ENCODE results near the gene VEZT.
"Not testable (repeated sequence)": the region's sequence is repeated elsewhere in the genome, so short reads cannot be mapped to it uniquely, and the experiment has no call there.

Gene VEZT

DNA sequence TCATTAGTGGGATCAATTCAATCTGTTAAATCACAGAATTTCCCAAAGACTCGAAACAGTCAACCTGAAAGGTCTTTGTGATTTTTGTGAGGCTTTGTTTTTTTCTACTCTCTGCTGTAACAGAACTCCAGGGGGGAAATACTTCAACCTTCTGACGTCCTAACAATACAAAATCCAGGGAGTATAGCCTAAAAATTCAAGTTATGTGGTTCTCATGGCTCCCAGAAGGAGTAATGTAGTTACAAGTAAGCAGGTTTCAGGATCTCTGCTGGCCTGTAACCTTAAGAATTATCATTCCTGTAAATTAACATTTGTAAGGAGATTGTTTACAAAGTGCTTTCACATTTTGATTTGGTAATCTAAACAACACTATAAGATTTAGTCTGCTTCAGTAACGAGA is 39.9 kb downstream of the VEZT start:
- peak; percentile 55 for DNase-seq (ENCODE audit: low read depth, low spot score)

DNA sequence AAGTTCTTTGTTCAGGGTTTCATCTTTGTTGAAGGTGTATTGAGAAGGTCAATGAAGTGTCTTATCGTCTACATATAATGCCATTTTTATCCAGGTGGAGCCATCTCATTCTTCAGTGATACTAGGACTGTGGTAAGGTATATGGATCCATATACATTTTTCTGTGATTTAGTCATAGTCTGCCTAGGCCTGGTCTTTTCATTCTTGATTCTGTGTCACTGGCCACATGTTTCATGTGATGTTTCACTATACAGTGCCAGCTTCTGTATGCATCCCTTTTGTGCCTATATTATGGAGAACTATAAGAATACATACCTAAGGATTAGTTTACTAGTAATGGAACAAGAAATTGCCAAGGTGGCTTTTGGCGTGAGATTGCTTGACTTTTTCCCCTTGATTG is 40.5 kb downstream of the VEZT start:
- no peak for DNase-seq (ENCODE audit: low read depth, low spot score)

DNA sequence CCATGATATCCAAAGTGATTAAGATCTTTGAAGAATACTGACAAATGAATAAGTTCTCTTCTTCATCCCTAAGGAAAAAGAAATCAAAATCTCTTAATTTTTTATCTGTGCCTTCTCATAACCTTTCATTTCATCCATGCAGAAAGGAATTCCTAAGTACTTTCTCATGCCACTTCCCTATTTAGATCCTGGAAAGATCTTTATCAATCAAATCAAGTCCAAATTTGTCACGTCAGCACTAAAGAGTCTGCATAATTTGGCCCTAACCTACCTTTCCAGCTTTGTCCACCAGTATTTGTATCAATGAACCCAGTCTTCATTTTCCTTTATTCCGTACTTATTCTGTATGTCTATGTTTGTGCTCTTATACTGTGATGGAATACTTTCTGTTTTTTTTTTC is 41.2 kb downstream of the VEZT start:
- DNase-seq (ENCODE audit: low read depth, low spot score) = no peak

DNA sequence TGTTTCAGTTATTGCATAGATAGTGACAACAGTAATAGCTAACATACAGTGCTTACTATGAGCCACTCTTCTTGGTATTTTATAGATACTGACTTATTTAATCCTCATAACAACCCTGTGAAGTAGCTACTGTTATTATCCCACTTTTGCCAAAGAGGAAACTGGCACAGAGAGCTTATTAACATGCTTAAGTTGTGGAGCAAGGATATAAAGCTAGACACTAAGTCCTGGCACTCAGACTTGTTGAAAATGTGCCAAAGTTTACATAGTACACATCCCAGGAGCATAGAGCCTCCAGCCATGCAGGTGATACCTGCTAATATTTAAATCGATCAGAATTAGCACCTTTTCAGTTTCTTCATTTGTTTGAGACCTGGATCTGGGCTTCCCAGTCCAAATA is 41.8 kb downstream of the VEZT start:
- no peak for DNase-seq (ENCODE audit: low read depth, low spot score)

DNA sequence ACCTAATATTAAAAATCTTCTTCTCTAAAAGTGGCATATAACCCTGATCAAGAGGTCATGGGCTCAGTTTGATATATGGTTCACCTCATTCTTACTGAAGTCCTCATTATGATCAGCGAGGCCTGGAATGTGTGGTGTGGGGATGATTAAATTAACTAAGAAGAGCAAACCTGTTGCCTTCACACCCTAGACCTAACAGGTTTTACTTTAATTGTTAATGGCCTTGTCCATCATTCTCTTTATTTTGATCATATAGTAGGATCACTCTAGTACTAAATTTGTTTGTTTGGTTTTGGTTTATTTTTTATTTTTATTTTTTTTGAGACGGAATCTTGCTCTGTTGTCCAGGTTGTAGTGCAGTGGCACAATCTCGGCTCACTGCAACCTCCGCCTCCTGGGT is 43.5 kb downstream of the VEZT start:
- no peak for DNase-seq (ENCODE audit: low read depth, low spot score)

DNA sequence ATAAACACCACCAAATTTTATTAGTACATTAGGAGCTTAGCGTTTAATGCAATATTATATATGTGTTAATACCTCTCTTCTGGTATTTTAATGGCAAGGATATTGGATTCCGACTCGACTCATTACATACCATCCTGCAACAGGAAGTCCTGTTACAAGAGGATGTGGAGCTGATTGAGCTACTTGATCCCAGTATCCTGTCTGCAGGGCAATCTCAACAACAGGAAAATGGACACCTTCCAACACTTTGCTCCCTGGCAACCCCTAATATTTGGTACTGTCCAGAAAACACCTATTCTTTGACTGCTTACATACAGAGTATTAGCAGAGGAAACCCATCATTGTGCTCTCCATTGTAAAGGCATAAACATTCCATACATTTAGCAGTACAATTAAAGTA is 45.2 kb downstream of the VEZT start:
- no peak for DNase-seq (ENCODE audit: low read depth, low spot score)

DNA sequence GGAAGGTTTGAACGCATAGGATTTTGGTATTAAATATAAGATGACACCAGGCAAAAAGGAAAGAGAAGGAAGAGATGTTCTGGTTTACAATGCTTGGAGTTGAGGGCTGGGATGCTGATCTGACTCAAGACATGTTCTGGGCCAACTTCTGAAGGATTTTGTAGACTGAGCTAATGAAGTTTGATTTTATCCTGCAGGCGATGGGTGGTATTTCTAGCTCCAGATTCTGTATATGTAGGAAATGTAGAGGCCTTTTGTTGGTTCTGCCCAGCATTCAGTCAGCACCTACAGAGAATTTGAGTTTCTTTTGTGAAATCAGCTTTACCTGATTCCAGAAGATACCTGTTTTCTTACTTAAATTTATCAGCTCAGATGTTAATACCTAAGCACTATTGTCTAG is 48.2 kb downstream of the VEZT start:
- no peak for DNase-seq (ENCODE audit: low read depth, low spot score)

DNA sequence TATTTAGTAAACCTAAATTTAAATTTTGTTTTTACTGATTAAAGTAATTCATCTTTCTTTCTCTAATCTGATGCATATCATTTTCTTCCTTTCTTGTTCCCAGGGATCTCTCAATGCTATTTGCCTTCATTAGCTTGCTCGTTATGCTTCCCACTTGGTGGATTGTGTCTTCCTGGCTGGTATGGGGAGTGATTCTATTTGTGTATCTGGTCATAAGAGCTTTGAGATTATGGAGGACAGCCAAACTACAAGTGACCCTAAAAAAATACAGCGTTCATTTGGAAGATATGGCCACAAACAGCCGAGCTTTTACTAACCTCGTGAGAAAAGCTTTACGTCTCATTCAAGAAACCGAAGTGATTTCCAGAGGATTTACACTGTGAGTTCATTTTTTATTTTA is 48.6 kb downstream of the VEZT start:
- no peak for DNase-seq (ENCODE audit: low read depth, low spot score)

DNA sequence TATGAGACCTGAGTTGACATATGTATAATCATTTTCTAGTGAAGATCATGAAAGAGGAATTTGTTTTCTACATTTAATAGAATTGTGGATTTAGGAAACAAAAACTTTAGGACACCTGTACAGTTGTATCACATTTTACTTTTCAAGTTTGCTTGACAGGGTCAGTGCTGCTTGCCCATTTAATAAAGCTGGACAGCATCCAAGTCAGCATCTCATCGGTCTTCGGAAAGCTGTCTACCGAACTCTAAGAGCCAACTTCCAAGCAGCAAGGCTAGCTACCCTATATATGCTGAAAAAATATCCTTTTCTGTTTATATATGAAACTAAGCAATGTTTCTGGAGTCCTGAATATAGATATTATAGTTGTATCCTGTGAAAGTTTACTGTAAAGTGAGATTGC is 52.3 kb downstream of the VEZT start:
- DNase-seq (ENCODE audit: low read depth, low spot score) = no peak

DNA sequence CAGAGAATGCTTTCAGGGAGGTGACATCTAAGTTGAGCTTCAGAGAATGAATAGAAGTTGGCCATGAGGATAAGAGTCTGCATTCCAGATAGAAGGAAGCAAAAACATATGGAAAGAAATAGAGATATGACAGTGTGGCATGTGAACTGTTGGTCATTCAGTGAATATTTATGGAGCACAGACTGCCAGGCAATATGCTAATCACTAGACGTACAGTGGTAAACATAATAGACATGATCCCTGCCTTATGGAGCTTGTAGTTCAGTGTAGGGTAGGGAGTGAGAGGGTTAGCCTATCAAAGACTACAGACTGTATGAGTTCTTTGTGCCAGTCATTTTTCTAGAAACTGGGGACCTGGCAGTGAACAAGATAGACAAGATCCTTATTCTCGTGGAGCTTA is 53.9 kb downstream of the VEZT start:
- no peak for DNase-seq (ENCODE audit: low read depth, low spot score)

DNA sequence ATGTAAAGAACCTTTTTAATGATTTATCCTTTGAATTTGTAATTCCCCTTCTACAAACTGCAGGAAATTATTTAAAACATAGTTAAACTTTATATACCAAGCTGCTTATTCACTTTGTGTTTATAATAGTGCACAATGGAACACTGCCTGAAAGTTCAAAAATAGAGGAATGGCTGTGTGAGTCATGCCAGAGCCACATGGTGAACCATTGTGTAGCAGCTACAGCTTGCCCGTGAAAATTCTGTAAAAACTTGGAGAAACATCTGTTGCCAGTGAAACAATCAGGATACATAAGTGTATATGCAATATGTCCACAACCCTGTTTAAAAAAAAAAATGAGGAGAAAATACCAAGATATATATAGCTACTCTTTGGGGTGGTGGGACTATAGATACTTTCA is 59.5 kb downstream of the VEZT start:
- peak; percentile 77 for DNase-seq (ENCODE audit: low read depth, low spot score)

DNA sequence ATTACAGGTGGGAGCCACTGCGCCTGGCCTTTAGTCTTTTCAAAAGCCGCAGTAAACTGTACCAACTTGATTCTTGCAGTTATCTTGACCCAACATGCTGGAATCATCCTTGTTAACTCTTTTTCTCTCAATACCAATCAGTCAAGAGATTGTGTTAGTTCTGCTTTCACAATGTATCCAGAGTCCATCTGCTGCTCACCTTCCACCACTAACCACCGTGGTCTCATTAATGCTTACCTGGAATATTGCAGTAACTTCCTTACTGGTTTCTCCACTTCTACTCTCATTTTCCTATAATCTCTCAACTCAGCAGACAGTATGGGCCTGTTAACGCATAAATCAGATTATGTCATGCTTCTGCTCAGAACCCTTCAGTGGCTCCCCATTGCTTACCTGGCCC is 62.2 kb downstream of the VEZT start:
- DNase-seq (ENCODE audit: low read depth, low spot score) = no peak

DNA sequence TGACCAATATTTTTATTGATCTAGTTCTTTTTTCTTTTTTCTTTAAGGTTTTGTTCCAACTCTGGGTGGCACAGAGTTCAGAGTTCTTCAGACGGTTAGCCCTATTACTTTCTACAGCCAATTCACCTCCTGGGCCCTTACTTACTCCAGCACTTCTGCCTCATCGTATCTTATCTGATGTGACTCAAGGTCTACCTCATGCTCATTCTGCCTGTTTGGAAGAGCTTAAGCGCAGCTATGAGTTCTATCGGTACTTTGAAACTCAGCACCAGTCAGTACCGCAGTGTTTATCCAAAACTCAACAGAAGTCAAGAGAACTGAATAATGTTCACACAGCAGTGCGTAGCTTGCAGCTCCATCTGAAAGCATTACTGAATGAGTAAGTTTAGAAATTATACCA is 64.7 kb downstream of the VEZT start:
- DNase-seq (ENCODE audit: low read depth, low spot score) = no peak

DNA sequence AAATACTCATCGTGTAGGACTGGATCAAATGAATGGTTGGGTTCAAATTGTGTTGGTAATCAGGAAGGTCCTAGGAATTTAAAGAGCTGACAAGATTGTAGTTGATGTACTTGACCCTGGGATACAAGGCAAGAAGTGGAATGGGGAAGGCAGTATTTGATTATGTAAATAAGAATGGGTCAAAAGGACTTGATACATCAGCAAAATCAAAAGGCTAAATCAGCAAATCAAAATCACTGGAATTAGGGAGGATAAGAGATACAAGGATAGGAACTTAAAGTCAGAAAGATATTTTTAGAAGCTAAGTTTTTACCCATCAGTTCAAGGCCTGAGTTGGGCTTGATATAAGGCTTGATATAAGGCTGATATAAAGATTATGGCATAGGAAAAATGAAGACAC is 65.8 kb downstream of the VEZT start:
- DNase-seq (ENCODE audit: low read depth, low spot score) = no peak

DNA sequence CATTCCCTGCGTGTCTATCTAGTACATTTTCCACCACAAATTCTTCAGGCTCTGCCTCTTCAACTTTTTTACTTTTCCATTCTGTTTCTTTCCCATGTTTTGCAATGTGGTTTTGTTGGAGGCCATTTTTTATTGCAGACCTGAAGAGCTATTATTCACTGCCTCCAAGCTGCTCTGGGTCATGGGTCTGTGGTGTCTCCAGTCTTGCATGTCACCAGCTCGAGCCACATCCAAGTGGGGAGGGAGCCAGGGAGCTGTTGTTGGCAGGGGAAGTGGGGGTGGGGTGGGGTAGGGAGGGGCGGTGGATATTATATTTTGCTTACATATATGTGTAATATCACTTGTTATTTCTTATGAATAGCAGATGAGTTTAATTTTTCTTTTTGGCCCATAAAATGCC is 69.1 kb downstream of the VEZT start:
- peak; percentile 15 for DNase-seq (ENCODE audit: low read depth, low spot score)

DNA sequence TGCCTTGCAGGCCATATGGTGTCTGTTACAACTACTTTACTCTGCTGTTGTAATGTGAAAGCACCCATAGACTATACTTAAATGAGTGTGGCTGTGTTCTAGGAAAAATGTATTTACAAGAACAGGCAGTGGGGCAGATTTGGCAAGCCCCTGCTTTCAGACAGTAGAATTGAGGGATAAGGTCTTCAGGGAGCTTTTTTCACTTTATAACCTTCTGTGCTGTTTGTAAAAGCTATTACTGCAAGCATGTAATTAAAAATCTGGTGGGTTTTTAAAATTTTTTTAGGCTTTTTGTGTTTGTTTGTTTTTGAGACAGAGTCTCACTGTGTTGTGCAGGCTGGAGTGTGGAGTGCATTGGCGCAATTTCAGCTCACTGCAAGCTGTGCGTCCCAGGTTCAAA is 73.9 kb downstream of the VEZT start:
- DNase-seq (ENCODE audit: low read depth, low spot score) = no peak

DNA sequence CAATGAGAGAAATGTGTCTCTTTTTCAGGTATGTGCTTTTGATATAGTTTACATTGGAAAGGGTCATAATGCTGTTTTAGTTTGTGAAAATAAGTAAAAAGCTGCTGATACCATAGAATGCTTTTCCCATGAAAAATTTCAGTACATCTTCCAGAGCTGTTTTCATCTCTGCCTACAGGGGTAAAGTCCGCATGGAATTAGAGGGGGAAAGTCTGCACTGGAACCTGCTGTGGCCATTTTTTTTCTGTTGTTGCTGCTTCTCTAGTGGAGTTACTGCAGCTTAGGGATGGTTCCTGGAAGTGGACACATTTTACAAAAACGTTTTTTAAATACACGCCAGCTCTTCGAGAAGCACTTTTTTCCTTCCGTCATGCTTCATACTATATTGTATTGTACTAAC is 81.3 kb downstream of the VEZT start:
- DNase-seq (ENCODE audit: low read depth, low spot score) = no peak

DNA sequence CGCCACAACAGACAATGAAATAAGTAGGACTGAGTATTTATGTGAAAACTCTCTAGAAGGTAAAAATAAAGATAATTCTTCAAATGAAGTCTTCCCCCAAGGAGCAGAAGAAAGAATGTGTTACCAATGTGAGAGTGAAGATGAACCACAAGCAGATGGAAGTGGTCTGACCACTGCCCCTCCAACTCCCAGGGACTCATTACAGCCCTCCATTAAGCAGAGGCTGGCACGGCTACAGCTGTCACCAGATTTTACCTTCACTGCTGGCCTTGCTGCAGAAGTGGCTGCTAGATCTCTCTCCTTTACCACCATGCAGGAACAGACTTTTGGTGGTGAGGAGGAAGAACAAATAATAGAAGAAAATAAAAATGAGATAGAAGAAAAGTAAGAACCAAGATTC is 82.7 kb downstream of the VEZT start:
- no peak for DNase-seq (ENCODE audit: low read depth, low spot score)

DNA sequence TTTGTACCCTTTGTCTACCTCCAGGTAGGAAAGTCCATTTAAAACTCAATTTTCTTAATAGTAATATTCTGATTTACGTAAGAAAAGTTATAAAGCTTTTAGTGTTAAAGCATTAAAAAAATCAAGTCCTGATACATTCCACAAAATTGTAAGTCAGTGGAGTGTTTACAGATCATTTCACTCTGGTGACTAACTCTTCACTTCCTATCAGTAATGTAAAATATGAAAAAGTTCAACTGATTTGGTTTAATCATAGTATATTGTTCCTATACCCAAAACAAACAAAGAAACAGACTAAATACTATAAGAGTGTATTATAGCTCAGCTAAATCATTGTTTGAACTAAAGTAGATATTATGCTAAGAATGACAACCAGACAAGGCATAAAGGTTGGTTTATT is 85.9 kb downstream of the VEZT start:
- no peak for DNase-seq (ENCODE audit: low read depth, low spot score)

DNA sequence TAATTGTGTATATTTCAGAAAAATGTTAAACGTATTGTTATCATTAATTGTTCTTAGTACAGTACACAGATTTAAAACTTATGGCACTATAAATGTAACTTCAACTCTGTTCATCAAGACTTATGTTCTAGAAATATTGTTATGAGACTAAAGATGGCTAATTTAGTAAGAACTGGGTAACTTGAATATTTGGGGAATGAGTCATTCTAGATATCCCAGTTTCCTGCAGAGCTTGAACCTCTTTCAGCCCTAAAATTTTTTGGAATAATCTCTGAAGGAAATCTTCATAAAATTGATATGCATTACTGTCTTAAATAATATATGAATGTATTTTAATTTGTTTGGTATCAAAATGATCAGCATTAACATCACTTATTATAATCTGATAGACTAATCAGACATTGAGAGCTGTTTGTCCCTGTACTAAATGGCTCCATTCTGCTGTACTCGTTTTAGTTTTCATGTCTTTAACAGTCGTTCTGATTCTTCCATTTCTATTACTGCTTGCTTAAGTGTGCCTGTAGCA is 87.1 kb downstream of the VEZT start:
- no peak for DNase-seq (ENCODE audit: low read depth, low spot score)

DNA sequence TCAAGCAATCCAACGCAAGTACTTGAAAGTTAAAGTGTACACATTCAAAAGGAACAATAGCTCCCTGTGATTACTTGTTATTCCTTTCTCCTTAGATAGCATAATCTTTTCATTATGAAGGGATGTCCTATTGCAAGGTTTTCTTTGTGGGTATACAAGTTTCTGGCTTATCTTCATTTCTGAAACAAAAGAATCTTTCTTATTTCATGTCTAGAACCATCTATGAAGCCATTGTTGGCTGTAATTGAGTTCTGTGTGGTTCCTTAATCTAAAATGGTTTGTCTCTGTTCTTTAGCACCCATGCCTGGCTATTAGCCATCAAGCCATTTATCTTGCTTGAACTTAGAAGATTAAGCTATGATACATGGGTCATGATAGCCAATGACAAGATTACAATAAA is 95.0 kb downstream of the VEZT start:
- no peak for DNase-seq (ENCODE audit: low read depth, low spot score)

DNA sequence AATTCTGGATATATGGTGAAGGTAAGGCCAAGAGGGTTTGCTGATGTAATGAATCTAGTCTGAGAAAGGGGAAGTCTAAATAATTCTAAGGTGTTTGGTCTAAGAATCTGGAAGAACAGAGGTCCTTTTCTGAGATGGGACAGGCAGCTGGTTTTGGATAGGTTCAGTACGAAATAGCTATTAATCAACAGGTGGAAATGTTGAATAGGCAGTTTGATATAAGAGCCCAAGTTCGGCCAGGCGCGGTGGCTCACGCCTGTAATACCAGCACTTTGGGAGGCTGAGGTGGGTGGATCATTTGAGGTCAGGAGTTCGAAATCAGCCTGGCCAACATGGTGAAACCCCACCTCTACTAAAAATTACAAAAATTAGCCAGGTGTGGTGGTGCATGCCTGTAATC is 97.1 kb downstream of the VEZT start:
- DNase-seq (ENCODE audit: low read depth, low spot score) = not testable (repeated sequence)

DNA sequence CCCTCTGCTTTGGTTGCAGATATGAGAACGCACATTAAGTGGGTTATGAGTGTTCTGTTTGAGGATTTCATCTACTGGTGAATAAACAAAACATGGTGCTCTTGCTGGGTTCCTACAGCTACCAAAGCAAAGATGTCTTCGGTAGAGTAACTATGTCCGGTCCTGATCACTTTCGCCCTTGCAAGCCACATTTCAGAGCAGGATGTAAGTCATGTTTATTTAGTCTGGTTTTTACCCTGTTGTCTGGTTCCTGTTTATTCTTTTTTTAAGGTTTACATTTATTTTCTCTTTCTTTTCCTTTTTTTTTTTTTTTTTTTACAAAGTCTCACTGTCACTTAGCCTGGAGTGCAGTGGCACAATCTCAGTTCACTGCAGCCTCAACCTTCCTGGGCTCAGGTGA is 99.2 kb downstream of the VEZT start:
- no peak for DNase-seq (ENCODE audit: low read depth, low spot score)

DNA sequence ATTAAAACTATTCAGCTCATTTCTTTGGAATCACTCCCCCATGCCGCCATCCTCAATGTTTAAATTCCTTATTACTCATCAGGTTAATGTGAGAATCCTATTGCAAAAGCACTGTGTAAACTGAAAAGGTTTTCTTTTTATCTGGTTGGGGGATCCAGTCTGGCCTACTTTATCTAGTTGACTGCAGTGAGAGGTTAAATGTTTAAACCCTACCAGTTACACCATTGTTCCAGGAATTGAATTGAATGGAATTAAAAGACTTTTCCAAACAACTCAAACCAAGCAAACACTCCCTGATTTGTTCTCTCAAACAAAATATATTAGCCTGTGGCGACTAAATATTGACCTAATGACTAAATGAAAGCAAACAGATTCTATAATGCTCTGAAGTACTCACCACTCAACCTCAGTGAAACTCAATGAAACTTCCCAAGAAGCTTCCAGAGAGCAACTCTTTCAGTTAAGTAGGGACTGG is 100.5 kb downstream of the VEZT start:
- peak; percentile 58 for DNase-seq (ENCODE audit: low read depth, low spot score)
